ENCODE data around the gene NUP62.

- no peak for TF ChIP-seq POLR2AphosphoS5 (IDR thresholded peaks at IDR 0.05; ENCODE audit: low read depth, low read length)
- TF ChIP-seq CTCF (IDR thresholded peaks at IDR 0.05) = no peak
Observed at GRCh38 chr19:49954092-49954829, 25.0 kb upstream of the NUP62 start.

All from Panc1 (cell line).